HCT116 (cell line): Measurements from ENCODE around the gene ETNPPL. TPM values are rescaled to one million over a fixed set of nuclear protein-coding genes. Genes with fewer than 3 reads are reported as not detected.

Source experiments
- ATAC-seq: fragments of 200-7000 bp; cut with Tn5 transposase; 2 replicates; pipeline ENCODE4 v1.9.1; 2020; ENCODE audit warnings: mild to moderate bottlenecking, moderate library complexity
- BruUV-seq: library from RNA; stranded (reverse); fragments of 400-500 nt; replicated peaks from 2 replicates; lab custom pipeline; 2021; lab: Mats Ljungman, UMichigan
- CTCF ChIA-PET: fragments of 300-600 bp; sonication (Branson Sonifier 250); formaldehyde crosslinking; loops from one replicate; lab custom pipeline; 2021; ENCODE audit warnings: antibody characterized with exemption; lab: Charles Lee
- POLR2A ChIA-PET: fragments of 300-600, 350-600 bp; sonication (Branson Sonifier 250); formaldehyde crosslinking; loops from one replicate; lab custom pipeline; 2021; ENCODE audit warnings: antibody characterized with exemption; lab: Charles Lee
- RAD21 ChIA-PET, 2 experiments: fragments of 300-600 bp; sonication (Branson Sonifier 250); formaldehyde crosslinking; loops; one replicate each; lab custom pipeline; 2023; ENCODE audit warnings: low total read pairs in 2 of 2; ENCODE audit not compliant: uncharacterized antibody in 2 of 2, unreplicated experiment in 2 of 2, low non-redundant PET in 1 of 2; lab: Charles Lee
- DNase-seq: peaks from one replicate; pipeline ENCODE4 v3.0.0-alpha.2; 2010; ENCODE audit warnings: low read depth, low spot score
- H2AFZ ChIP-seq: fragments of 200-600 bp; shearing (Covaris generic), sonication (generic); 2 replicates; pipeline ENCODE4 v1.6.1; 2017; ENCODE audit warnings: low read depth, mixed run types, mixed read lengths, antibody characterized with exemption, low read length; ENCODE audit not compliant: poor library complexity, severe bottlenecking
- H3K27ac ChIP-seq: 2 replicates; pipeline ENCODE4 v1.5.1; 2012; ENCODE audit warnings: low read depth, low read length
- H3K27me3 ChIP-seq: fragments of 200-600 bp; sonication (generic); 2 replicates; pipeline ENCODE4 v1.6.1; 2016; ENCODE audit warnings: mixed run types, low read length, mixed read lengths; ENCODE audit not compliant: insufficient read depth
- H3K36me3 ChIP-seq, 2 experiments: fragments of 200-500 bp in 1 of 2; fragments of 200-600 bp in 1 of 2; sonication (Bioruptor generic) in 1 of 2; sonication (generic) in 1 of 2; 2 replicates each; pipeline versions ENCODE4 v1.5.1 to v1.6.1; 2014 to 2016; ENCODE audit warnings: low read length in 2 of 2, inconsistent platforms in 1 of 2, mixed read lengths in 1 of 2, mixed run types in 1 of 2; ENCODE audit not compliant: insufficient read depth in 2 of 2, control insufficient read depth in 1 of 2
- H3K4me1 ChIP-seq, 2 experiments: fragments of 200-600 bp in 1 of 2; sonication (generic) in 1 of 2; 2 replicates each; pipeline versions ENCODE4 v1.5.1 to v1.6.1; 2012 to 2017; ENCODE audit warnings: low read length in 2 of 2, inconsistent platforms in 1 of 2, mild to moderate bottlenecking in 1 of 2, mixed read lengths in 1 of 2, mixed run types in 1 of 2, moderate library complexity in 1 of 2; ENCODE audit not compliant: insufficient read depth in 2 of 2, control insufficient read depth in 1 of 2
- H3K4me2 ChIP-seq: fragments of 200-600 bp; sonication (generic); 2 replicates; pipeline ENCODE4 v1.6.1; 2017; ENCODE audit warnings: mixed run types, low read length, mixed read lengths
- H3K4me3 ChIP-seq, 2 experiments: fragments of 200-600 bp in 1 of 2; sonication (generic) in 1 of 2; replicated peaks in 1 of 2; 2 replicates each; pipeline ENCODE4 v1.5.1; 2011 to 2016; ENCODE audit warnings: low read length in 2 of 2, control low read depth in 1 of 2, low read depth in 1 of 2, mild to moderate bottlenecking in 1 of 2, mixed read lengths in 1 of 2, mixed run types in 1 of 2
- H3K79me2 ChIP-seq: fragments of 200-600 bp; sonication (generic); 2 replicates; pipeline ENCODE4 v1.6.1; 2017; ENCODE audit warnings: mild to moderate bottlenecking, mixed run types, low read length, moderate library complexity, mixed read lengths; ENCODE audit not compliant: insufficient read depth
- H3K9ac ChIP-seq: fragments of 200-600 bp; sonication (generic); 2 replicates; pipeline ENCODE4 v1.6.1; 2016; ENCODE audit warnings: low read length, mixed read lengths
- H3K9me2 ChIP-seq: fragments of 200-600 bp; sonication (generic), shearing (Covaris generic); 2 replicates; pipeline ENCODE4 v1.6.1; 2017; ENCODE audit warnings: mixed run types, mild to moderate bottlenecking, moderate library complexity; ENCODE audit not compliant: insufficient read depth
- H3K9me3 ChIP-seq, 2 experiments: fragments of 200-500 bp in 1 of 2; fragments of 200-600 bp in 1 of 2; sonication (Bioruptor generic) in 1 of 2; sonication (generic) in 1 of 2; 2 replicates each; pipeline ENCODE4 v1.6.1; 2014 to 2017; ENCODE audit warnings: low read length in 2 of 2, mixed read lengths in 2 of 2, inconsistent platforms in 1 of 2, low read depth in 1 of 2, mild to moderate bottlenecking in 1 of 2, mixed run types in 1 of 2, moderate library complexity in 1 of 2; ENCODE audit not compliant: control insufficient read depth in 1 of 2, insufficient read depth in 1 of 2
- H4K20me1 ChIP-seq: fragments of 200-600 bp; sonication (generic), shearing (Covaris generic); 2 replicates; pipeline ENCODE4 v1.6.1; 2017; ENCODE audit warnings: mixed run types, mild to moderate bottlenecking, moderate library complexity; ENCODE audit not compliant: insufficient read depth
- CEBPB ChIP-seq: IDR thresholded peaks from 2 replicates; pipeline ENCODE4 v1.6.1; 2012; ENCODE audit warnings: low read depth
- JUND ChIP-seq: IDR thresholded peaks from 2 replicates; pipeline ENCODE4 v1.6.1; 2012
- TCF7L2 ChIP-seq: IDR thresholded peaks from 2 replicates; pipeline ENCODE4 v1.7.0; 2011; ENCODE audit warnings: borderline replicate concordance, inconsistent platforms; ENCODE audit not compliant: insufficient read depth, insufficient read length; ENCODE audit errors: extremely low read depth
- ZFX ChIP-seq: fragments of 450-650 bp; IDR thresholded peaks from 2 replicates; pipeline ENCODE4 v1.6.1; 2017
- intact Hi-C: fragments of 100-400 bp; cut with micrococcal nuclease; formaldehyde crosslinking; loops from 2 replicates; pipeline ENCODE4 v1.10.0; 2022
- total RNA-seq: library from RNA; stranded (reverse); gene quantifications from one replicate; pipeline ENCODE4 v1.2.1, GENCODE V29; 2021; ENCODE audit not compliant: unreplicated experiment
- TF ChIP-seq, protein P1 (sequence below): IDR thresholded peaks from 2 replicates; pipeline ENCODE4 v1.6.1; 2012
- TF ChIP-seq, protein P2 (sequence below): IDR thresholded peaks from 2 replicates; pipeline ENCODE4 v1.6.1; 2012
- TF ChIP-seq, protein P3 (sequence below): IDR thresholded peaks from 2 replicates; pipeline ENCODE4 v1.6.1; 2012; ENCODE audit warnings: low read depth
- TF ChIP-seq, protein P4 (sequence below), 3 experiments: fragments of 200-600 bp in 1 of 3; sonication (generic) in 1 of 3; IDR thresholded peaks in 2 of 3; conservative IDR thresholded peaks in 1 of 3; 2 replicates each; pipeline ENCODE4 v1.5.1; 2012 to 2017; ENCODE audit warnings: low read depth in 2 of 3, low read length in 2 of 3, antibody characterized with exemption in 1 of 3, borderline replicate concordance in 1 of 3, control low read depth in 1 of 3, mild to moderate bottlenecking in 1 of 3, mixed read lengths in 1 of 3, mixed run types in 1 of 3, moderate library complexity in 1 of 3; ENCODE audit not compliant: insufficient read depth in 1 of 3

ETNPPL gene
- total RNA-seq, 1 experiment from 2014 or later, result not detected

DNA sequence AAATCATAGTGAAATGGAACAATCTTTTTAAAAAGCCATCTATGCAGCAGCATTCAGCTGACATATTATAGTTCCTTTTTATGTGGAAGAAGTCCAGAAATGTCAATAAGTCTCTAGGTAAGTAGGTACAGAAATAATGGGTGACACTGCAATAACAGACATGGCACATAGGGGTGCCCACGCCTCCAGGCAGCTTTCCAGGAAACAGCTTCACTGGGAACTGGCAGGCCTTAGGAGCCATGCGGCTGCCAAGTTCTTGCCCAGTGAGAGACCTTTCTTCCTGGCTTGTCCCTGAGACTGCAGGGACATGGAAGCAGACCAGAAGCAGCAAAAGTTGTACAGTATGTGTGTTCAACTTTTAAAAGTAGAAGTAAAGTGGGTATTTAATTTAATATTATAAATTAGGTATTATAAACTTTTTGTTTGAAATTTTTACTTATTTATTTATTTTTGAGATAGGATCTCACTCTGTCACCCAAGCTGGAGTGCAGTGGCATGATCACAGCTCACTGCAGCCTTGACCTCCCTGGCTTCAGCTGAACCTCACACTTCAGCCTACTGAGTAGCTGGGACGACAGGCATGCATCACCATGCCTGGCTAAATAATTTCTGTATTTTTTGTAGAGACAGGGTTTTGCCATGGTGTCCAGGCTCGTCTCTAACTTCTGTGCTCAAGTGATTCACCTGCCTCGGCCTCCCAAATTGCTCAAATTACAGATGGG is 12.1 kb upstream of the ETNPPL start:
- Histone ChIP-seq H3K4me3 (no peak overlapping the region), H3K4me1 (no peaks in the 10 kb centered on the region), H3K9me2 (no peaks in the 10 kb centered on the region), H3K4me2 (no peak overlapping the region), H2AFZ (no peak overlapping the region), H3K9me3 (no peaks in the 10 kb centered on the region), H4K20me1 (no peaks in the 10 kb centered on the region), H3K27me3 (no peaks in the 10 kb centered on the region), H3K36me3 (no peaks in the 10 kb centered on the region), H3K9ac (no peak overlapping the region), H3K27ac (no peak overlapping the region), H3K79me2 (no peaks in the 10 kb centered on the region)
- peak; percentile 3 for DNase-seq
- RAD21 ChIA-PET, result no interaction called here
- CTCF ChIA-PET, result interaction anchor here (0.5 to 1.4 kb wide), 4 partner anchors 92 to 756 kb away, joined by 3 read pairs; no protein-coding TSS in a partner anchor
- no TSS peak for BruUV-seq
- intact Hi-C loops, result no loop called here
- TF ChIP-seq ZFX (no peak), JUND (no peak), CEBPB (no peak), TCF7L2 (no peak)
- TF ChIP-seq, protein P1, sequence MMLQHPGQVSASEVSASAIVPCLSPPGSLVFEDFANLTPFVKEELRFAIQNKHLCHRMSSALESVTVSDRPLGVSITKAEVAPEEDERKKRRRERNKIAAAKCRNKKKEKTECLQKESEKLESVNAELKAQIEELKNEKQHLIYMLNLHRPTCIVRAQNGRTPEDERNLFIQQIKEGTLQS, result no peak
- TF ChIP-seq, protein P2, sequence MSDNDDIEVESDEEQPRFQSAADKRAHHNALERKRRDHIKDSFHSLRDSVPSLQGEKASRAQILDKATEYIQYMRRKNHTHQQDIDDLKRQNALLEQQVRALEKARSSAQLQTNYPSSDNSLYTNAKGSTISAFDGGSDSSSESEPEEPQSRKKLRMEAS, result no peak
- TF ChIP-seq, protein P3, sequence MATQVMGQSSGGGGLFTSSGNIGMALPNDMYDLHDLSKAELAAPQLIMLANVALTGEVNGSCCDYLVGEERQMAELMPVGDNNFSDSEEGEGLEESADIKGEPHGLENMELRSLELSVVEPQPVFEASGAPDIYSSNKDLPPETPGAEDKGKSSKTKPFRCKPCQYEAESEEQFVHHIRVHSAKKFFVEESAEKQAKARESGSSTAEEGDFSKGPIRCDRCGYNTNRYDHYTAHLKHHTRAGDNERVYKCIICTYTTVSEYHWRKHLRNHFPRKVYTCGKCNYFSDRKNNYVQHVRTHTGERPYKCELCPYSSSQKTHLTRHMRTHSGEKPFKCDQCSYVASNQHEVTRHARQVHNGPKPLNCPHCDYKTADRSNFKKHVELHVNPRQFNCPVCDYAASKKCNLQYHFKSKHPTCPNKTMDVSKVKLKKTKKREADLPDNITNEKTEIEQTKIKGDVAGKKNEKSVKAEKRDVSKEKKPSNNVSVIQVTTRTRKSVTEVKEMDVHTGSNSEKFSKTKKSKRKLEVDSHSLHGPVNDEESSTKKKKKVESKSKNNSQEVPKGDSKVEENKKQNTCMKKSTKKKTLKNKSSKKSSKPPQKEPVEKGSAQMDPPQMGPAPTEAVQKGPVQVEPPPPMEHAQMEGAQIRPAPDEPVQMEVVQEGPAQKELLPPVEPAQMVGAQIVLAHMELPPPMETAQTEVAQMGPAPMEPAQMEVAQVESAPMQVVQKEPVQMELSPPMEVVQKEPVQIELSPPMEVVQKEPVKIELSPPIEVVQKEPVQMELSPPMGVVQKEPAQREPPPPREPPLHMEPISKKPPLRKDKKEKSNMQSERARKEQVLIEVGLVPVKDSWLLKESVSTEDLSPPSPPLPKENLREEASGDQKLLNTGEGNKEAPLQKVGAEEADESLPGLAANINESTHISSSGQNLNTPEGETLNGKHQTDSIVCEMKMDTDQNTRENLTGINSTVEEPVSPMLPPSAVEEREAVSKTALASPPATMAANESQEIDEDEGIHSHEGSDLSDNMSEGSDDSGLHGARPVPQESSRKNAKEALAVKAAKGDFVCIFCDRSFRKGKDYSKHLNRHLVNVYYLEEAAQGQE, result no peak
- TF ChIP-seq, protein P4, sequence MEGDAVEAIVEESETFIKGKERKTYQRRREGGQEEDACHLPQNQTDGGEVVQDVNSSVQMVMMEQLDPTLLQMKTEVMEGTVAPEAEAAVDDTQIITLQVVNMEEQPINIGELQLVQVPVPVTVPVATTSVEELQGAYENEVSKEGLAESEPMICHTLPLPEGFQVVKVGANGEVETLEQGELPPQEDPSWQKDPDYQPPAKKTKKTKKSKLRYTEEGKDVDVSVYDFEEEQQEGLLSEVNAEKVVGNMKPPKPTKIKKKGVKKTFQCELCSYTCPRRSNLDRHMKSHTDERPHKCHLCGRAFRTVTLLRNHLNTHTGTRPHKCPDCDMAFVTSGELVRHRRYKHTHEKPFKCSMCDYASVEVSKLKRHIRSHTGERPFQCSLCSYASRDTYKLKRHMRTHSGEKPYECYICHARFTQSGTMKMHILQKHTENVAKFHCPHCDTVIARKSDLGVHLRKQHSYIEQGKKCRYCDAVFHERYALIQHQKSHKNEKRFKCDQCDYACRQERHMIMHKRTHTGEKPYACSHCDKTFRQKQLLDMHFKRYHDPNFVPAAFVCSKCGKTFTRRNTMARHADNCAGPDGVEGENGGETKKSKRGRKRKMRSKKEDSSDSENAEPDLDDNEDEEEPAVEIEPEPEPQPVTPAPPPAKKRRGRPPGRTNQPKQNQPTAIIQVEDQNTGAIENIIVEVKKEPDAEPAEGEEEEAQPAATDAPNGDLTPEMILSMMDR (IDR thresholded peaks at IDR 0.05 in 2 of 3, conservative IDR thresholded peaks at IDR 0.05 in 1 of 3; ENCODE audit: borderline replicate concordance in 1 of 3, insufficient read depth in 1 of 3, low read depth in 2 of 3, low read length in 2 of 3), result peak in 2 of 3 experiments; percentile 10 to 16; a peak in 1 of 6 replicates
- ATAC-seq, result peak; percentile 75
- POLR2A ChIA-PET, result no interaction called here
